HEK293T (cell line): Measurements from ENCODE around the gene CISH.

Experiments used
- CTCF ChIA-PET: fragments of 350-600 bp; formaldehyde crosslinking; extraction: SDS; loops from one replicate; lab custom pipeline; 2021; ENCODE audit warnings: antibody characterized with exemption, inconsistent platforms; lab: Yijun Ruan, JAX
- POLR2A ChIA-PET: fragments of 350-600 bp; formaldehyde crosslinking; extraction: SDS; loops from one replicate; lab custom pipeline; 2020; ENCODE audit warnings: antibody characterized with exemption, inconsistent platforms; lab: Yijun Ruan, JAX
- DNase-seq: peaks from one replicate; pipeline ENCODE4 v3.0.0; 2012; ENCODE audit warnings: mixed read lengths; ENCODE audit errors: extremely low spot score
- ARNT ChIP-seq: fragments of 450-650 bp; IDR thresholded peaks from 2 replicates; pipeline ENCODE4 v1.6.1; 2017; ENCODE audit warnings: mild to moderate bottlenecking
- BHLHE40 ChIP-seq: fragments of 450-650 bp; IDR thresholded peaks from 2 replicates; pipeline ENCODE4 v1.6.1; 2016; ENCODE audit warnings: mild to moderate bottlenecking, moderate library complexity, borderline replicate concordance
- CTBP1 ChIP-seq: fragments of 450-650 bp; IDR thresholded peaks from 2 replicates; pipeline ENCODE4 v1.6.1; 2016; ENCODE audit warnings: borderline replicate concordance
- ELF4 ChIP-seq: fragments of 450-650 bp; IDR thresholded peaks from 2 replicates; pipeline ENCODE4 v1.6.1; 2017; ENCODE audit warnings: antibody characterized with exemption
- FOXA1 ChIP-seq: fragments of 450-650 bp; IDR thresholded peaks from 2 replicates; pipeline ENCODE4 v1.6.1; 2016; ENCODE audit warnings: mild to moderate bottlenecking
- FOXK2 ChIP-seq: fragments of 450-650 bp; IDR thresholded peaks from 2 replicates; pipeline ENCODE4 v1.6.1; 2016; ENCODE audit warnings: mild to moderate bottlenecking
- FOXM1 ChIP-seq: fragments of 450-650 bp; IDR thresholded peaks from 2 replicates; pipeline ENCODE4 v1.6.1; 2017; ENCODE audit warnings: mild to moderate bottlenecking, borderline replicate concordance
- HDGF ChIP-seq: fragments of 450-650 bp; IDR thresholded peaks from 2 replicates; pipeline ENCODE4 v1.6.1; 2017; ENCODE audit warnings: antibody characterized with exemption, borderline replicate concordance
- L3MBTL2 ChIP-seq: fragments of 450-650 bp; conservative IDR thresholded peaks from 2 replicates; pipeline ENCODE4 v1.6.1; 2016; ENCODE audit warnings: mild to moderate bottlenecking
- LEF1 ChIP-seq: fragments of 450-650 bp; IDR thresholded peaks from 2 replicates; pipeline ENCODE4 v1.6.1; 2017; ENCODE audit warnings: mild to moderate bottlenecking, borderline replicate concordance
- NFRKB ChIP-seq: fragments of 450-650 bp; IDR thresholded peaks from 2 replicates; pipeline ENCODE4 v1.6.1; 2016; ENCODE audit warnings: mild to moderate bottlenecking, moderate library complexity
- PKNOX1 ChIP-seq: fragments of 450-650 bp; IDR thresholded peaks from 2 replicates; pipeline ENCODE4 v1.6.1; 2016
- SP1 ChIP-seq: fragments of 450-650 bp; IDR thresholded peaks from 2 replicates; pipeline ENCODE4 v1.6.1; 2017
- SUZ12 ChIP-seq: fragments of 450-650 bp; IDR thresholded peaks from 2 replicates; pipeline ENCODE4 v1.6.1; 2016; ENCODE audit warnings: mild to moderate bottlenecking
- TARDBP ChIP-seq: fragments of 450-650 bp; IDR thresholded peaks from 2 replicates; pipeline ENCODE4 v1.6.1; 2016
- ZNF384 ChIP-seq: fragments of 450-650 bp; IDR thresholded peaks from 2 replicates; pipeline ENCODE4 v1.6.1; 2016

CISH gene

GRCh38 chr3:50609763-50610085 lies 1.9 kb downstream of the CISH start:
- CTCF ChIA-PET = no interaction called here
- no peak for TF ChIP-seq TARDBP
- TF ChIP-seq ARNT = no peak
- no peak for TF ChIP-seq SP1
- POLR2A ChIA-PET = interaction anchor here (1.4 kb wide), 3 partner anchors 19 to 273 kb away, joined by 3 to 9 read pairs (median 4); partner anchors contain the start of gene HEMK1
- no peak for DNase-seq

- ChIA-PET CTCF (no interaction called here), POLR2A (interaction anchor here (1.4 kb wide), 3 partner anchors 18 to 272 kb away, joined by 3 to 9 read pairs (median 4); partner anchors contain the start of gene HEMK1)
- DNase-seq = no peak
- no peak for TF ChIP-seq LEF1
- TF ChIP-seq FOXK2 = no peak
- TF ChIP-seq HDGF = no peak
- no peak for TF ChIP-seq BHLHE40
- no peak for TF ChIP-seq SUZ12
- no peak for TF ChIP-seq TARDBP
Measured at GRCh38 chr3:50609071-50609762, 2.4 kb downstream of the CISH start.

GRCh38 chr3:50608278-50608677 lies 3.3 kb downstream of the CISH start:
- no peak for DNase-seq
- ChIA-PET CTCF (no interaction called here), POLR2A (interaction anchor here (1.0 kb wide), 1 partner anchor 17 kb away, joined by 4 read pairs; no protein-coding TSS in a partner anchor)
- TF ChIP-seq TARDBP = no peak
- TF ChIP-seq BHLHE40 = no peak
- TF ChIP-seq ZNF384 = no peak
- TF ChIP-seq NFRKB = no peak
- no peak for TF ChIP-seq SP1
- no peak for TF ChIP-seq SUZ12
- no peak for TF ChIP-seq FOXM1
- no peak for TF ChIP-seq ELF4
- TF ChIP-seq LEF1 = no peak
- no peak for TF ChIP-seq FOXK2
- no peak for TF ChIP-seq FOXA1
- TF ChIP-seq CTBP1 = no peak
- TF ChIP-seq ARNT = no peak
- no peak for TF ChIP-seq PKNOX1
- no peak for TF ChIP-seq L3MBTL2
- TF ChIP-seq HDGF = no peak

GRCh38 chr3:50607271-50608091 lies 4.1 kb downstream of the CISH start:
- CTCF ChIA-PET = no interaction called here
- no peak for DNase-seq
- TF ChIP-seq ELF4 = no peak
- no peak for TF ChIP-seq TARDBP
- no peak for TF ChIP-seq NFRKB
- TF ChIP-seq SP1 = no peak
- no peak for TF ChIP-seq L3MBTL2
- POLR2A ChIA-PET = interaction anchor here (1.0 kb wide), 1 partner anchor 17 kb away, joined by 4 read pairs; no protein-coding TSS in a partner anchor

- no peak for DNase-seq
- ChIA-PET POLR2A (no interaction called here), CTCF (no interaction called here)
- TF ChIP-seq L3MBTL2 = no peak
- no peak for TF ChIP-seq SP1
- no peak for TF ChIP-seq SUZ12
- TF ChIP-seq LEF1 = no peak
Measured at GRCh38 chr3:50606596-50606995, 5.0 kb downstream of the CISH start.

- ChIA-PET POLR2A (interaction anchor here (0.6 kb wide), 1 partner anchor 37 kb away, joined by 3 read pairs; the partner anchor contains the start of gene HEMK1), CTCF (interaction anchor here (1.5 kb wide), 1 partner anchor 8 kb away, joined by 3 read pairs; no protein-coding TSS in a partner anchor)
- TF ChIP-seq ZNF384 (no peak), PKNOX1 (no peak), TARDBP (no peak), FOXK2 (no peak), ELF4 (no peak), CTBP1 (no peak)
- no peak for DNase-seq
Measured at GRCh38 chr3:50605901-50606326, 5.7 kb downstream of the CISH start.
